Fibroblast of lung (primary cell): ENCODE data around the gene CCP110. TPM values are rescaled to one million over a fixed set of nuclear protein-coding genes. Genes with fewer than 3 reads are reported as not detected.

ENCODE experiments used
- DNase-seq, 2 donors: peaks; one replicate each; pipeline versions ENCODE4 v3.0.0 to v3.0.0-alpha.2; 2010; ENCODE audit warnings: low read depth in 2 of 2
- H2AFZ ChIP-seq: 2 replicates; pipeline ENCODE4 v1.5.1; 2012; ENCODE audit warnings: low read length, control low read depth, inconsistent platforms
- H3K27ac ChIP-seq: 2 replicates; pipeline ENCODE4 v1.5.1; 2011; ENCODE audit warnings: low read length, control low read depth; ENCODE audit not compliant: insufficient read depth
- H3K27me3 ChIP-seq: 2 replicates; pipeline ENCODE4 v1.5.1; 2011; ENCODE audit warnings: mild to moderate bottlenecking, low read length; ENCODE audit not compliant: control insufficient read depth, insufficient read depth
- H3K36me3 ChIP-seq: 2 replicates; pipeline ENCODE4 v1.5.1; 2011; ENCODE audit warnings: low read length; ENCODE audit not compliant: control insufficient read depth, insufficient read depth
- H3K4me1 ChIP-seq: 2 replicates; pipeline ENCODE4 v1.5.1; 2011; ENCODE audit warnings: low read length; ENCODE audit not compliant: control insufficient read depth, insufficient read depth; ENCODE audit errors: extremely low read depth
- H3K4me2 ChIP-seq: 2 replicates; pipeline ENCODE4 v1.5.1; 2011; ENCODE audit warnings: low read length, control low read depth; ENCODE audit not compliant: insufficient read depth; ENCODE audit errors: extremely low read depth
- H3K4me3 ChIP-seq, 4 experiments: fragments of 200-600 bp in 1 of 4; sonication (generic) in 1 of 4; replicated peaks in 1 of 4; 2 replicates each; pipeline ENCODE4 v1.5.1; 2011 to 2016; ENCODE audit warnings: low read length in 4 of 4, low read depth in 3 of 4, mild to moderate bottlenecking in 3 of 4, control low read depth in 2 of 4, inconsistent platforms in 1 of 4, mixed read lengths in 1 of 4; ENCODE audit not compliant: insufficient read depth in 1 of 4; ENCODE audit errors: control extremely low read depth in 1 of 4
- H3K79me2 ChIP-seq: 2 replicates; pipeline ENCODE4 v1.5.1; 2012; ENCODE audit warnings: mild to moderate bottlenecking, low read length, inconsistent platforms; ENCODE audit not compliant: control insufficient read depth, insufficient read depth
- H3K9ac ChIP-seq: 2 replicates; pipeline ENCODE4 v1.5.1; 2011; ENCODE audit warnings: mild to moderate bottlenecking, low read length, control low read depth; ENCODE audit not compliant: insufficient read depth
- H3K9me3 ChIP-seq: 2 replicates; pipeline ENCODE4 v1.5.1; 2012; ENCODE audit warnings: low read depth, low read length; ENCODE audit not compliant: control insufficient read depth, insufficient read depth
- H4K20me1 ChIP-seq: 2 replicates; pipeline ENCODE4 v1.5.1; 2011; ENCODE audit warnings: low read length; ENCODE audit not compliant: control insufficient read depth, insufficient read depth; ENCODE audit errors: extremely low read depth
- CTCF ChIP-seq, 2 donors: IDR thresholded peaks in 1 of 2; conservative IDR thresholded peaks in 1 of 2; 1 replicate in 1 of 2; 2 replicates in 1 of 2; pipeline ENCODE4 v1.5.1; 2011 to 2012; ENCODE audit warnings: low read length in 2 of 2, control low read depth in 1 of 2, inconsistent platforms in 1 of 2, low read depth in 1 of 2, mild to moderate bottlenecking in 1 of 2
- EZH2 ChIP-seq: IDR thresholded peaks from 2 replicates; pipeline ENCODE4 v1.5.1; 2012; ENCODE audit warnings: low read length, control low read depth, mild to moderate bottlenecking; ENCODE audit errors: missing control alignments
- polyA plus RNA-seq, 2 donors: library from polyadenylated mRNA; depleted of rRNA in 1 of 2; stranded (reverse) in 1 of 2; unstranded in 1 of 2; fragments of >200 nt; gene quantifications; 2 replicates each; pipeline ENCODE4 v1.2.1, GENCODE V29; 2011 to 2012; ENCODE audit warnings: missing spikeins in 1 of 2
- total RNA-seq: library from RNA; depleted of rRNA; stranded (reverse); fragments of >200 nt; gene quantifications from 2 replicates; pipeline ENCODE4 v1.2.1, GENCODE V29; 2014

The CCP110 gene
- total and polyA plus RNA-seq, 2 donors (not counting 1 experiment from before 2014, with no cell fraction given) = 8.8 to 14.0 TPM

DNA sequence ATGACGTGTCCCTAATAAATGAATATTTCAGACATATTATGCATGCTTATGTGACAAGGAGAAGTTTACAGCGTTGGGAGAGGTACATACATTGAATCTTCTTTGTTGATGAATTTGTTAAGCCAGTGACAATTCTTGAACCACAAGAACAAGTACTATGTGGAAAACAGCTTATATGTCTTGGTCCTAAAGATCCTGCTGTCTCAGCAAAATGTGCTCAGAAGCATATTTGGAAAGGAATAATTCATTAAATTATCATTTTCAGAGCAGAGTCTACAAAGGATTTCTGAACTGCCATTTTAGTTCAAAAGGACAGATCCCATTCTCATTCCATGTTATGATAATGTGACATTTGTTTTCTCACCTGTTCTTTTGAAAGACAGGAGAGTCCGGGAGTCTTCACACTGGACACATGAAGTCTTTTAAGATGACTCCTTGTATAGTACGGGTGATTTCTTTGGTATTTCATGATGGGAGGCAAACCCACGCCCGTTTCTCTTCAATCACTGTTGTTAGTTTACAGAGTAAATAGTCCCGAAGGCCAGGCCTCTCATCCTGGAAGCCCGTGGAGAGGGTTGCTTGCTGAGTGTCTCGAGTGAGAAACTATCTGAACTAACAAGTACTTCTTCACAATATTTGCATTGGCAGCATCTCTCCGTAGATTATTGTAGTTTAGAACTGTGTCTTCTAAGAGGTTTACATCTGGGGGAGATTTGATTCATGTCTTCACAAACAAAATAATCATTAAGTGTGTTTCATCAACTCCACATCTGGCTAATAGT lies 58.5 kb downstream of the CCP110 start:
- Histone ChIP-seq H3K4me3 (no peak overlapping the region), H3K79me2 (no peaks in the 10 kb centered on the region), H3K4me2 (no peak overlapping the region), H3K36me3 (peaks cover 4% of the 10 kb centered on the region), H3K9me3 (no peaks in the 10 kb centered on the region), H3K27me3 (no peaks in the 10 kb centered on the region), H3K4me1 (no peaks in the 10 kb centered on the region), H4K20me1 (no peaks in the 10 kb centered on the region), H2AFZ (no peak overlapping the region), H3K9ac (no peak overlapping the region), H3K27ac (no peak overlapping the region)
- TF ChIP-seq CTCF (conservative IDR thresholded peaks at IDR 0.05 in 1 of 2, IDR thresholded peaks at IDR 0.05 in 1 of 2; ENCODE audit: low read depth in 1 of 2, low read length in 2 of 2) = no peak
- no peak for TF ChIP-seq EZH2
- DNase-seq = no peak

DNA sequence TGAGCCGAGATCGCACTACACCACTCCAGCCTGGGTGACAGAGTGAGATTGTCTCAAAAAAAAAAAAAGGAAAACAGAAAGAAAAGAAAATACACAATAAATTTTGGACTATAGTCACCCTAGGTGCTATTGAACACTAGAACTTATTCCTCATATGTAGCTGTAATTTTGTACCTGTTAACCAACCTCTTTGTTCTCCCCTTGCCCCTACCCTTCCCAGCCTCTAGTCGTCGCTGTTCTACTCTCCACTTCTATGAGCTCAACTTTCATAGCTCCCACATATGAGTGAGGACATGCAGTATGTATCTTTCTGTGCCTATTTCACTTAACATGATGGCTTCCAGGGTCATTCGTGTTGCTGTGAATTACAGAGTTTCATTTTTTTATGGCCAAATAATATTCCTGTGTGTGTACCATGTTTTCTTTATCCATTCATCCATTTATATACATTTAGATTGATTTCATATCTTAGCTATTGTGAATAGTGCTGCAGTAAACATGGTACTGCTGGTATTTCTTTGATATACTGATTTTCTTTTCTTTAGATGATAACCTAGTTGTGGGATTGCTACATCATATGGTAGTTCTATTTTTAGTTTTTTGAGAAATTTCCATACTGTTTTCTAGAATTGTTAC lies 60.0 kb downstream of the CCP110 start:
- Histone ChIP-seq H3K9ac (no peak overlapping the region), H3K36me3 (peaks cover 2% of the 10 kb centered on the region), H3K27ac (no peak overlapping the region), H3K4me1 (no peaks in the 10 kb centered on the region), H3K27me3 (no peaks in the 10 kb centered on the region), H3K9me3 (no peaks in the 10 kb centered on the region), H3K4me3 (no peak overlapping the region), H3K79me2 (no peaks in the 10 kb centered on the region), H2AFZ (no peak overlapping the region), H3K4me2 (no peak overlapping the region), H4K20me1 (no peaks in the 10 kb centered on the region)
- TF ChIP-seq EZH2 = no peak
- peak; percentile 88 to 99 for TF ChIP-seq CTCF (conservative IDR thresholded peaks at IDR 0.05 in 1 of 2, IDR thresholded peaks at IDR 0.05 in 1 of 2; ENCODE audit: low read depth in 1 of 2, low read length in 2 of 2)
- DNase-seq = peak; percentile 48 to 58

DNA sequence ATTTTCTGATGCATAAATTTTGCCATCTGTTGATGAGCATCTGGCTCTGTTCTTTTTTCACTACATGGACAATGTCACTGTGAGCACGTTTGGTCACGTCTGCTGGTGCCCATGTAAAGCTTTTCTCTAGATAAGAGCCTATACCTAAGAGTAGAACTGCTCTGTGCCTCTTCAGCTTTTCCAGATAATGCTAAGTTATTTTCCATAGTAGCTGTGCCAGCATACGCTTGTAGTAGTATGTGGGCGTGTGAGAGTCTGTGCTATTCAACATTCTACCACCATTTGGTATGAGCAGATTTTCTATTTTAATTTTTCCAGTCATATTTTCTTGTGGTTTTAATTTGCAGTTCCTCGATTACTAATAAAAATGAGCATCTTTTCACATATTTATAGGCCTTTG lies 64.9 kb downstream of the CCP110 start:
- H3K4me1 ChIP-seq = peaks cover 8% of the 10 kb centered on the region
- no peaks in the 10 kb centered on the region for H3K27me3 ChIP-seq
- no peak overlapping the region for H3K9ac ChIP-seq
- no peak overlapping the region for H2AFZ ChIP-seq
- peak in 1 of 2 donors; percentile 49 for DNase-seq
- no peaks in the 10 kb centered on the region for H3K36me3 ChIP-seq
- H3K79me2 ChIP-seq = no peaks in the 10 kb centered on the region
- H3K4me3 ChIP-seq = no peak overlapping the region
- H4K20me1 ChIP-seq = no peaks in the 10 kb centered on the region
- no peaks in the 10 kb centered on the region for H3K9me3 ChIP-seq
- TF ChIP-seq EZH2 = no peak
- TF ChIP-seq CTCF (conservative IDR thresholded peaks at IDR 0.05 in 1 of 2, IDR thresholded peaks at IDR 0.05 in 1 of 2; ENCODE audit: low read depth in 1 of 2, low read length in 2 of 2) = no peak
- no peak overlapping the region for H3K4me2 ChIP-seq
- H3K27ac ChIP-seq = no peak overlapping the region
